ENCODE results near the gene PLAC8.
"Not testable (repeated sequence)": the region's sequence is repeated elsewhere in the genome, so short reads cannot be mapped to it uniquely, and the experiment has no call there.

PLAC8 gene

GRCh38 chr4:83111751-83112141 lies 2.8 kb downstream of the PLAC8 start:
- DNase-seq = not testable (repeated sequence)

GRCh38 chr4:83110970-83111750 lies 3.4 kb downstream of the PLAC8 start:
- no peak for DNase-seq

GRCh38 chr4:83110223-83110945 lies 4.1 kb downstream of the PLAC8 start:
- peak; percentile 73 for DNase-seq

GRCh38 chr4:83109480-83110222 lies 4.9 kb downstream of the PLAC8 start:
- DNase-seq = peak; percentile 50

- no peak for DNase-seq
These were observed 6.2 kb downstream of the PLAC8 start for GRCh38 chr4:83108101-83108861.

- DNase-seq = no peak
These were observed 6.9 kb downstream of the PLAC8 start for GRCh38 chr4:83107631-83108030.

- DNase-seq = no peak
These were observed 9.5 kb downstream of the PLAC8 start for GRCh38 chr4:83104991-83105390.

- no peak for DNase-seq
These were observed 18.1 kb downstream of the PLAC8 start for GRCh38 chr4:83096397-83096796.

GRCh38 chr4:83093060-83093640 lies 21.4 kb downstream of the PLAC8 start:
- DNase-seq = no peak

- no peak for DNase-seq
These were observed 24.9 kb downstream of the PLAC8 start for GRCh38 chr4:83089410-83090157.

- not testable (repeated sequence) for DNase-seq
These were observed 29.6 kb downstream of the PLAC8 start for GRCh38 chr4:83084956-83085355.

- DNase-seq = no peak
These were observed 30.5 kb downstream of the PLAC8 start for GRCh38 chr4:83083925-83084475.

GRCh38 chr4:83082777-83083176 lies 31.8 kb downstream of the PLAC8 start:
- no peak for DNase-seq

- DNase-seq = no peak
These were observed 34.0 kb downstream of the PLAC8 start for GRCh38 chr4:83080561-83080960.

GRCh38 chr4:83075311-83076095 lies 39.0 kb downstream of the PLAC8 start:
- no peak for DNase-seq

- DNase-seq = not testable (repeated sequence)
These were observed 39.7 kb downstream of the PLAC8 start for GRCh38 chr4:83074783-83075182.

- peak; percentile 28 for DNase-seq
These were observed 40.3 kb downstream of the PLAC8 start for GRCh38 chr4:83074086-83074704.

- no peak for DNase-seq
These were observed 43.4 kb downstream of the PLAC8 start for GRCh38 chr4:83071116-83071515.

GRCh38 chr4:83067058-83067639 lies 47.4 kb downstream of the PLAC8 start:
- no peak for DNase-seq

GRCh38 chr4:83065266-83065665 lies 49.3 kb downstream of the PLAC8 start:
- no peak for DNase-seq
